H9 (cell line): ENCODE data around the gene GALNT9. TPM values are rescaled to one million over a fixed set of nuclear protein-coding genes. Genes with fewer than 3 reads are reported as not detected.
A peak's percentile ranks its signal among the peaks of the same experiment; 100 is the strongest.

Experiments used
- DNase-seq: peaks from one replicate; pipeline ENCODE4 v3.0.0-alpha.2; 2017
- H2AFZ ChIP-seq: one replicate; pipeline ENCODE4 v1.6.1; 2013; ENCODE audit warnings: mild to moderate bottlenecking, low read length, control low read depth, moderate library complexity
- H2AK5ac ChIP-seq: 2 replicates; pipeline ENCODE4 v1.6.1; 2013; ENCODE audit warnings: low read length, control low read depth, mixed read lengths; ENCODE audit not compliant: insufficient read length
- H2BK120ac ChIP-seq: one replicate; pipeline ENCODE4 v1.6.1; 2013; ENCODE audit warnings: low read depth, mild to moderate bottlenecking, low read length, control low read depth, inconsistent platforms; ENCODE audit not compliant: poor library complexity, severe bottlenecking
- H2BK12ac ChIP-seq: 2 replicates; pipeline ENCODE4 v1.6.1; 2013; ENCODE audit warnings: low read length, control low read depth, mixed read lengths, low read depth; ENCODE audit not compliant: insufficient read length
- H2BK15ac ChIP-seq: 2 replicates; pipeline ENCODE4 v1.6.1; 2013; ENCODE audit warnings: low read depth, low read length, control low read depth
- H2BK20ac ChIP-seq: one replicate; pipeline ENCODE4 v1.6.1; 2013; ENCODE audit warnings: low read depth, mild to moderate bottlenecking, low read length, control low read depth, inconsistent platforms; ENCODE audit not compliant: poor library complexity, severe bottlenecking
- H2BK5ac ChIP-seq: 2 replicates; pipeline ENCODE4 v1.6.1; 2013; ENCODE audit warnings: low read length, control low read depth, mixed read lengths; ENCODE audit not compliant: insufficient read length
- H3K14ac ChIP-seq: 2 replicates; pipeline ENCODE4 v1.6.1; 2013; ENCODE audit warnings: low read length, control low read depth; ENCODE audit not compliant: insufficient read depth
- H3K18ac ChIP-seq: 2 replicates; pipeline ENCODE4 v1.6.1; 2013; ENCODE audit warnings: low read depth, mild to moderate bottlenecking, mixed read lengths, low read length, control low read depth; ENCODE audit not compliant: insufficient read length
- H3K23ac ChIP-seq: 2 replicates; pipeline ENCODE4 v1.6.1; 2013; ENCODE audit warnings: low read length, control low read depth, mixed read lengths, low read depth; ENCODE audit not compliant: insufficient read length
- H3K23me2 ChIP-seq: 2 replicates; pipeline ENCODE4 v1.6.1; 2013; ENCODE audit warnings: low read depth, mild to moderate bottlenecking, mixed read lengths, low read length, control low read depth; ENCODE audit not compliant: insufficient read length, poor library complexity, severe bottlenecking
- H3K27ac ChIP-seq: 2 replicates; pipeline ENCODE4 v1.5.1; 2013; ENCODE audit warnings: low read length, control low read depth, mixed read lengths, low read depth; ENCODE audit not compliant: insufficient read length
- H3K27me3 ChIP-seq: 2 replicates; pipeline ENCODE4 v1.6.1; 2013; ENCODE audit warnings: low read length, control low read depth, inconsistent platforms; ENCODE audit not compliant: insufficient read depth
- H3K4ac ChIP-seq: 2 replicates; pipeline ENCODE4 v1.6.1; 2013; ENCODE audit warnings: low read depth, mild to moderate bottlenecking, control low read depth, inconsistent platforms, low read length, moderate library complexity
- H3K4me1 ChIP-seq: 2 replicates; pipeline ENCODE4 v1.6.1; 2013; ENCODE audit warnings: low read length, control low read depth, inconsistent platforms; ENCODE audit not compliant: insufficient read depth
- H3K4me2 ChIP-seq: 2 replicates; pipeline ENCODE4 v1.6.1; 2013; ENCODE audit warnings: low read length, control low read depth, mixed read lengths; ENCODE audit not compliant: insufficient read length, insufficient read depth
- H3K56ac ChIP-seq: 2 replicates; pipeline ENCODE4 v1.6.1; 2013; ENCODE audit warnings: low read depth, mild to moderate bottlenecking, mixed read lengths, low read length, control low read depth; ENCODE audit not compliant: insufficient read length
- H3K79me1 ChIP-seq: 2 replicates; pipeline ENCODE4 v1.6.1; 2013; ENCODE audit warnings: low read depth, mild to moderate bottlenecking, moderate library complexity, low read length, control low read depth, inconsistent platforms; ENCODE audit not compliant: insufficient read depth, poor library complexity, severe bottlenecking
- H3K79me2 ChIP-seq: 2 replicates; pipeline ENCODE4 v1.6.1; 2013; ENCODE audit warnings: low read length, control low read depth, inconsistent platforms; ENCODE audit not compliant: insufficient read depth
- H3K9ac ChIP-seq: 2 replicates; pipeline ENCODE4 v1.6.1; 2013; ENCODE audit warnings: low read length, control low read depth, mixed read lengths; ENCODE audit not compliant: insufficient read length; ENCODE audit errors: extremely low read depth
- H3K9me3 ChIP-seq: one replicate; pipeline ENCODE4 v1.6.1; 2013; ENCODE audit warnings: low read depth, low read length, inconsistent platforms; ENCODE audit not compliant: control insufficient read depth
- H3T11ph ChIP-seq: one replicate; pipeline ENCODE4 v1.6.1; 2013; ENCODE audit warnings: mild to moderate bottlenecking, low read length, control low read depth, inconsistent platforms
- H4K20me1 ChIP-seq: one replicate; pipeline ENCODE4 v1.6.1; 2013; ENCODE audit not compliant: control insufficient read depth, insufficient read length, insufficient read depth
- H4K5ac ChIP-seq: 2 replicates; pipeline ENCODE4 v1.6.1; 2013; ENCODE audit warnings: low read depth, mild to moderate bottlenecking, mixed read lengths, low read length, control low read depth; ENCODE audit not compliant: insufficient read length
- H4K8ac ChIP-seq: replicated peaks from 2 replicates; pipeline ENCODE4 v1.6.1; 2013; ENCODE audit warnings: low read length, control low read depth, mixed read lengths, low read depth; ENCODE audit not compliant: insufficient read length
- H4K91ac ChIP-seq: 2 replicates; pipeline ENCODE4 v1.6.1; 2013; ENCODE audit warnings: low read depth, mild to moderate bottlenecking, moderate library complexity, mixed read lengths, low read length, control low read depth; ENCODE audit not compliant: insufficient read length
- H3K27ac Mint-ChIP-seq, 3 experiments: 2 replicates in 2 of 3; 3 replicates in 1 of 3; pipeline ENCODE4 v1.8.0; 2020 to 2021; ENCODE audit warnings: mixed read lengths in 3 of 3, mild to moderate bottlenecking in 1 of 3, moderate library complexity in 1 of 3
- H3K27me3 Mint-ChIP-seq: 2 replicates; pipeline ENCODE4 v1.8.0; 2021; ENCODE audit warnings: low read depth, mild to moderate bottlenecking, moderate library complexity, mixed read lengths
- H3K36me3 Mint-ChIP-seq, 3 experiments: 2 replicates in 2 of 3; 3 replicates in 1 of 3; pipeline ENCODE4 v1.8.0; 2020 to 2021; ENCODE audit warnings: low read depth in 3 of 3, mixed read lengths in 3 of 3; ENCODE audit not compliant: insufficient read depth in 1 of 3
- H3K4me1 Mint-ChIP-seq, 2 experiments: 2 replicates each; pipeline ENCODE4 v1.8.0; 2020; ENCODE audit warnings: mixed read lengths in 2 of 2
- H3K4me3 Mint-ChIP-seq, 2 experiments: 2 replicates in 1 of 2; 3 replicates in 1 of 2; pipeline ENCODE4 v1.8.0; 2020 to 2021; ENCODE audit warnings: mild to moderate bottlenecking in 2 of 2, mixed read lengths in 2 of 2, moderate library complexity in 1 of 2
- H3K9me3 Mint-ChIP-seq, 2 experiments: 2 replicates in 1 of 2; 3 replicates in 1 of 2; pipeline ENCODE4 v1.8.0; 2020; ENCODE audit warnings: mild to moderate bottlenecking in 2 of 2, mixed read lengths in 2 of 2, moderate library complexity in 1 of 2
- CTCF ChIP-seq: fragments of 200-600 bp; sonication (generic); conservative IDR thresholded peaks from 3 replicates; pipeline ENCODE4 v1.8.0; 2021; ENCODE audit warnings: antibody characterized with exemption, mild to moderate bottlenecking
- WGBS: extraction: QIAGEN DNeasy Blood & Tissue Kit; methylation state at CpG from one replicate; pipeline ENCODE4 v1.1.7; 2013; ENCODE audit warnings: missing lambda C conversion rate, low lambda C conversion rate, mixed read lengths; ENCODE audit not compliant: insufficient read length; ENCODE audit errors: extremely low coverage; 5-methylcytosine and 5-hydroxymethylcytosine counted together
- total RNA-seq: library from RNA; stranded (reverse); gene quantifications from 2 replicates; pipeline ENCODE4 v1.2.1, GENCODE V29; 2021

GALNT9 gene
- total RNA-seq, 1 experiment from 2014 or later: 0.35 TPM

GRCh38 chr12:132343294-132344004 lies 14.1 kb upstream of the GALNT9 start:
- DNase-seq: no peak
- no peak overlapping the region for H2BK5ac ChIP-seq
- no peaks in the 10 kb centered on the region for H3K23me2 ChIP-seq
- Mint-ChIP-seq H3K36me3 (no peaks in the 10 kb centered on the region), H3K27ac (peak overlapping the region in 1 of 3 experiments; percentile 9; a peak in 1 of 7 replicates), H3K4me1 (peaks cover 3 to 19% of the 10 kb centered on the region in 2 experiments), H3K27me3 (peaks cover 77% of the 10 kb centered on the region), H3K4me3 (no peak overlapping the region; a peak in 1 of 5 replicates), H3K9me3 (peaks cover 0 to 4% of the 10 kb centered on the region in 2 experiments; a peak in 1 of 5 replicates)
- no peaks in the 10 kb centered on the region for H4K20me1 ChIP-seq
- no peak overlapping the region for H2BK15ac ChIP-seq
- no CpG with 5 or more reads among the region's 23 CpGs for WGBS
- H3K14ac ChIP-seq: no peak overlapping the region
- no peaks in the 10 kb centered on the region for H3K9me3 ChIP-seq
- H3K9ac ChIP-seq: no peak overlapping the region
- no peak overlapping the region for H3K56ac ChIP-seq
- no peak overlapping the region for H3K27ac ChIP-seq
- no peak overlapping the region for H2AFZ ChIP-seq
- no peak overlapping the region for H2AK5ac ChIP-seq
- H2BK12ac ChIP-seq: no peak overlapping the region
- no peak for TF ChIP-seq CTCF
- H2BK20ac ChIP-seq: no peak overlapping the region
- H3K4me2 ChIP-seq: no peak overlapping the region
- H4K5ac ChIP-seq: no peak overlapping the region
- no peaks in the 10 kb centered on the region; the same call in 1 of the 2 replicates for H3K27me3 ChIP-seq
- no peak overlapping the region for H3T11ph ChIP-seq
- H4K8ac ChIP-seq: no peak overlapping the region
- no peak overlapping the region for H3K4ac ChIP-seq
- no peak overlapping the region for H2BK120ac ChIP-seq
- H3K79me2 ChIP-seq: no peaks in the 10 kb centered on the region
- H3K23ac ChIP-seq: no peak overlapping the region
- no peaks in the 10 kb centered on the region for H3K4me1 ChIP-seq
- no peak overlapping the region for H3K18ac ChIP-seq
- no peak overlapping the region for H4K91ac ChIP-seq
- H3K79me1 ChIP-seq: no peaks in the 10 kb centered on the region
